Measurements from ENCODE around the gene PLEKHM3. TPM values are rescaled to one million over a fixed set of nuclear protein-coding genes. Genes with fewer than 3 reads are reported as not detected.

Gene PLEKHM3
- total RNA-seq, 1 experiment from 2014 or later: 8.4 TPM

DNA sequence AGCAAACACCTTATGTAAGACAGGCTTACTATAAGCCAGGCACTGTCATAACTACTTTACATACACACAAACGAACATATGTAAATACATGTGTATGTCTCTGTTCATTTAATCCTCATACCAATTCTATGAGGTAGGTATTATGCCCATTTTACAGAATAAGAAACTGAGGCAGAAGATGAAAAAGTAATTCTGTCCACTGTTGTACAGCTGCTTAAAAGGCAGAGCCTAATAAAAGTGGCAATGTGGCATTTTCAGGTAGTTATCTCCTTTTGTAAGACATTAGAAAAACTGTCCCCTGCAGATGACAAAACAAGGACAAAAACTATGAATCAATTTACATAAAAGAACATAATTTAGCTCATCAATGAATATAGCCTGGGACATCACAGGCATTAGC is 69.9 kb downstream of the PLEKHM3 start:
- intact Hi-C loops (cut with micrococcal nuclease; ENCODE audit: unreplicated experiment): no loop called here
- no TSS peak for BruUV-seq (replicated peaks)
- Histone ChIP-seq H3K27me3 (ENCODE audit: insufficient read depth, low read depth) (no peaks in the 10 kb centered on the region), H3F3A (ENCODE audit: insufficient read depth, low read depth) (no peaks in the 10 kb centered on the region), H3K36me3 (ENCODE audit: low read depth) (no peaks in the 10 kb centered on the region), H3K4me1 (replicated peaks; ENCODE audit: insufficient read depth) (no peaks in the 10 kb centered on the region), H3K9me3 (ENCODE audit: insufficient read depth, low read depth) (no peaks in the 10 kb centered on the region), H2AFZ (no peak overlapping the region), H3K4me3 (no peak overlapping the region), H4K20me1 (ENCODE audit: insufficient read depth) (no peaks in the 10 kb centered on the region), H3K27ac (no peak overlapping the region), H3K4me2 (no peak overlapping the region), H3K9me2 (ENCODE audit: insufficient read depth) (no peaks in the 10 kb centered on the region), H3K79me2 (ENCODE audit: low read depth) (no peaks in the 10 kb centered on the region)
- POLR2A ChIA-PET (ENCODE audit: unreplicated experiment): no interaction called here
- CTCF ChIA-PET: no interaction called here
- TF ChIP-seq EZH2 (IDR thresholded peaks at IDR 0.05; ENCODE audit: low read depth): no peak
- TF ChIP-seq, protein P1, sequence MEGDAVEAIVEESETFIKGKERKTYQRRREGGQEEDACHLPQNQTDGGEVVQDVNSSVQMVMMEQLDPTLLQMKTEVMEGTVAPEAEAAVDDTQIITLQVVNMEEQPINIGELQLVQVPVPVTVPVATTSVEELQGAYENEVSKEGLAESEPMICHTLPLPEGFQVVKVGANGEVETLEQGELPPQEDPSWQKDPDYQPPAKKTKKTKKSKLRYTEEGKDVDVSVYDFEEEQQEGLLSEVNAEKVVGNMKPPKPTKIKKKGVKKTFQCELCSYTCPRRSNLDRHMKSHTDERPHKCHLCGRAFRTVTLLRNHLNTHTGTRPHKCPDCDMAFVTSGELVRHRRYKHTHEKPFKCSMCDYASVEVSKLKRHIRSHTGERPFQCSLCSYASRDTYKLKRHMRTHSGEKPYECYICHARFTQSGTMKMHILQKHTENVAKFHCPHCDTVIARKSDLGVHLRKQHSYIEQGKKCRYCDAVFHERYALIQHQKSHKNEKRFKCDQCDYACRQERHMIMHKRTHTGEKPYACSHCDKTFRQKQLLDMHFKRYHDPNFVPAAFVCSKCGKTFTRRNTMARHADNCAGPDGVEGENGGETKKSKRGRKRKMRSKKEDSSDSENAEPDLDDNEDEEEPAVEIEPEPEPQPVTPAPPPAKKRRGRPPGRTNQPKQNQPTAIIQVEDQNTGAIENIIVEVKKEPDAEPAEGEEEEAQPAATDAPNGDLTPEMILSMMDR (conservative IDR thresholded peaks at IDR 0.05): no peak
- no peak for DNase-seq

DNA sequence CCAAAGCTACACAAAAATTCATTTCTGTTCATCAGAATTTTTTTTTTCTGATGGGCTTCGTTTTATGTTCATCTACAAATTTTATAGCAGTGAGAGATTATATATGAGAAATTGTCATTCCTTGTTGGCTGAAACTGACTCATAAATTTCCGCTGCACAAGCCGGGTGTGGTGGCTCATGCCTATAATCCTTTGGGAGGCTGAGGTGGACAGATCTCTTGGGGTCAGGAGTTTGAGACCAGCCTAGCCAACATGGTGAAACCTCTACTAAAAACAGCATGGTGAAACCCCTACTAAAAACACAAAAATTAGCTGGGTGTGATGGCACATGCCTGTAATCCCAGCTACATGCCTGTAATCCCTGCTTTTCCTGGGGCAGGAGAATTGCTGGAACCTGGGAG is 72.0 kb downstream of the PLEKHM3 start:
- no peaks in the 10 kb centered on the region for H3K4me1 ChIP-seq (replicated peaks; ENCODE audit: insufficient read depth)
- ChIA-PET CTCF (interaction anchor here (0.5 kb wide), 1 partner anchor 73 kb away, joined by 3 read pairs; no protein-coding TSS in a partner anchor), POLR2A (ENCODE audit: unreplicated experiment) (no interaction called here)
- H3K4me2 ChIP-seq: no peak overlapping the region
- no peaks in the 10 kb centered on the region for H3K27me3 ChIP-seq (ENCODE audit: insufficient read depth, low read depth)
- intact Hi-C loops (cut with micrococcal nuclease; ENCODE audit: unreplicated experiment): no loop called here
- H3K9me2 ChIP-seq (ENCODE audit: insufficient read depth): no peaks in the 10 kb centered on the region
- H3K9me3 ChIP-seq (ENCODE audit: insufficient read depth, low read depth): no peaks in the 10 kb centered on the region
- H3K27ac ChIP-seq: no peak overlapping the region
- no peaks in the 10 kb centered on the region for H3K36me3 ChIP-seq (ENCODE audit: low read depth)
- no peaks in the 10 kb centered on the region for H3F3A ChIP-seq (ENCODE audit: insufficient read depth, low read depth)
- TF ChIP-seq EZH2 (IDR thresholded peaks at IDR 0.05; ENCODE audit: low read depth): no peak
- TF ChIP-seq, protein P1 (conservative IDR thresholded peaks at IDR 0.05): no peak
- H3K4me3 ChIP-seq: no peak overlapping the region
- no peaks in the 10 kb centered on the region for H3K79me2 ChIP-seq (ENCODE audit: low read depth)
- BruUV-seq (replicated peaks): no TSS peak
- DNase-seq: no peak
- no peak overlapping the region for H2AFZ ChIP-seq
- H4K20me1 ChIP-seq (ENCODE audit: insufficient read depth): no peaks in the 10 kb centered on the region

DNA sequence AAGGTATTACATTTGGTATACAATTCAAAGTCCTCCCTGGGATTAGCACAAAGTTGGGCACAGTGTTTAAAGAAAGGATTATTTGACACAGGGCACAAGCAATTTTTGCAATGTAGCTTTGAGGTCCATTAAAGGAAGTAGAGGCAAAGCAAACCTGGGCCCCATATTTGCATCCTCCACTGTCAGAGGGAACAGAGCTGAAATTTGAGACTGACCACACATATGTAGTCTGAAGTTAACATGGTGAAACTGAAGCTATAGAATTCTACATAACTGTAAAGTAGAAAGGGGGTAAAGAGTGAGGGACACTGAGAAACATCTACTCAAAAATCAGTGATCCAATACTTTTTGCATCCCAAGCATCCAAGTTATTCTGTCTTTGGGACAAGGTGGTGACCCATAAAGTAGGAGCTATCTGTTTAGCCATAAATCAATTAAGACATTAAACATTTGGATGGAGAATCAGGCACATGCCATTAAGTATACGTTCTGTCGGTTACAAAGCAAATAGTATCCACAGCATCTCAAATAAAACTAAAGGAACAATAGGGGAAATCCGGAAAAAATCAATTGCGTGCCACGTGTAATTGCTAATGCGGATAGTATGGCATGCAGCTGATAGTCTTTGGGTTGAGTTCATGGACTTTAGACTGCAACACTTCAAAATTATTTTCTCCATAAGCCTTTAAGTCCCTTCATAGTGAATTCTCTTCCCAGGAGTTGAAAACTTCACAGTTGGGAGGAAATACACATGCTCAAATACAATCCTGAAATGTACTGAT is 72.6 kb downstream of the PLEKHM3 start:
- H2AFZ ChIP-seq: no peak overlapping the region
- no peaks in the 10 kb centered on the region for H3K79me2 ChIP-seq (ENCODE audit: low read depth)
- no peaks in the 10 kb centered on the region for H3K9me3 ChIP-seq (ENCODE audit: insufficient read depth, low read depth)
- BruUV-seq (replicated peaks): no TSS peak
- H4K20me1 ChIP-seq (ENCODE audit: insufficient read depth): no peaks in the 10 kb centered on the region
- TF ChIP-seq, protein P1 (conservative IDR thresholded peaks at IDR 0.05): no peak
- no peak for TF ChIP-seq EZH2 (IDR thresholded peaks at IDR 0.05; ENCODE audit: low read depth)
- H3K9me2 ChIP-seq (ENCODE audit: insufficient read depth): no peaks in the 10 kb centered on the region
- H3F3A ChIP-seq (ENCODE audit: insufficient read depth, low read depth): no peaks in the 10 kb centered on the region
- no peaks in the 10 kb centered on the region for H3K36me3 ChIP-seq (ENCODE audit: low read depth)
- CTCF ChIA-PET: interaction anchor here (0.5 kb wide), 1 partner anchor 74 kb away, joined by 3 read pairs; no protein-coding TSS in a partner anchor
- no peak overlapping the region for H3K27ac ChIP-seq
- no peak overlapping the region for H3K4me3 ChIP-seq
- no peak overlapping the region for H3K4me2 ChIP-seq
- no peaks in the 10 kb centered on the region for H3K4me1 ChIP-seq (replicated peaks; ENCODE audit: insufficient read depth)
- POLR2A ChIA-PET (ENCODE audit: unreplicated experiment): no interaction called here
- DNase-seq: no peak
- no peaks in the 10 kb centered on the region for H3K27me3 ChIP-seq (ENCODE audit: insufficient read depth, low read depth)
- intact Hi-C loops (cut with micrococcal nuclease; ENCODE audit: unreplicated experiment): no loop called here
